Left renal pelvis (tissue), 4 donors: ENCODE data around the gene OR56A4. TPM values are rescaled to one million over a fixed set of nuclear protein-coding genes. Genes with fewer than 3 reads are reported as not detected.

Experiments
- DNase-seq, 4 donors: peaks; one replicate each; pipeline ENCODE4 v3.0.0-alpha.2; 2013; ENCODE audit warnings: low read depth in 4 of 4, low spot score in 3 of 4
- polyA plus RNA-seq, 4 donors: library from polyadenylated mRNA; unstranded; fragments of 120-200 nt; gene quantifications; one replicate each; pipeline ENCODE4 v1.2.1, GENCODE V29; 2013; ENCODE audit not compliant: insufficient read length in 4 of 4

The OR56A4 gene, protein sequence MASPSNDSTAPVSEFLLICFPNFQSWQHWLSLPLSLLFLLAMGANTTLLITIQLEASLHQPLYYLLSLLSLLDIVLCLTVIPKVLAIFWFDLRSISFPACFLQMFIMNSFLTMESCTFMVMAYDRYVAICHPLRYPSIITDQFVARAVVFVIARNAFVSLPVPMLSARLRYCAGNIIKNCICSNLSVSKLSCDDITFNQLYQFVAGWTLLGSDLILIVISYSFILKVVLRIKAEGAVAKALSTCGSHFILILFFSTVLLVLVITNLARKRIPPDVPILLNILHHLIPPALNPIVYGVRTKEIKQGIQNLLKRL
- polyA plus RNA-seq: under 1 TPM in 1 of 4 donors, not detected in 3; 0.06 TPM

GRCh38 chr11:6006846-6007245 is at the start of gene OR56A4:
Gene OR56A4 (minus strand): TSS chr11:6006946. CDS start chr11:6002992, 3,954 bp downstream.
- no peak for DNase-seq

- DNase-seq: no peak
These were observed 48.8 kb upstream of the OR56A4 start for GRCh38 chr11:6055569-6055968.

DNA sequence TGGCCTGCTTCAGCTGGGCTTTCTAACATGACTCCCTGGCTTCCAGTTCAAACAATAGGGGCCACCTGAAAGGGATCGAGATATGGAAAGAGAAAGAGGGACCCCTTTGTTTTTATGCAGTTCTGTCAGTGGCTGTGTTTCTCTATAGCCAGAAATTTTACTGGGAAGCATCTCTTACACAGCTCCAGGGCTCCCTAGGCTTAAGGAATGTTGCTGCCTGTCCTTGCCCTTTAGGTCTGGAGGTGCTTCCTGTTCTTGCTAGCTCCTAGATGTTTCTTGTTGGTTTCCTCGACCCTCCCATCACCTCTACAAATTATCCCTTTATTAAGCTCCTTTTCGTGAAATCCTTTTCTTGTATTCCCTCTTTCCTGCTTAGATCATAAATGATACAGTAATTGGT is 45.6 kb upstream of the OR56A4 start:
- no peak for DNase-seq

DNA sequence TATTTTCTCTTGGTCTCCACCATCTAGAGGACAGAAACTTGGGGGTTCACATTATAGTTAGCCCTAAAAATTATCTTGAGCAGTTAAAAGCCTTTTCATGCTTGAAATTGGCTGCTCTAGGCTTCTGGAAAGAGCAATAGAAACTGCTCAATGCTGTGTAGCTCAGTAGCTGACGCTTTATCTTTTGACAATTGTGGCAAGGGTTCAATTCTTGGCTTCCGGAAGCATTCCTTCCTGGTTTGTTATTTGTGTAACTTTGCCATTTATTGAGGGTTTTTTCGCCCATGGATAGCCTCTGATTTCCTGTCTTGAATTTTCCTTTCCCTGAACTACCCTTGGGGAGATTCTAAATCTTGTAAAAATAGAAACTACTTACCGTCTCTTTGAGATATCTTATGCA is 34.1 kb upstream of the OR56A4 start:
- no peak for DNase-seq

- DNase-seq: no peak
These were observed 24.1 kb upstream of the OR56A4 start, which contains the start of gene OR56A1 for GRCh38 chr11:6030708-6031405. Gene OR56A1 (minus strand): TSS chr11:6030758. CDS start chr11:6027692, 3,066 bp downstream.

DNA sequence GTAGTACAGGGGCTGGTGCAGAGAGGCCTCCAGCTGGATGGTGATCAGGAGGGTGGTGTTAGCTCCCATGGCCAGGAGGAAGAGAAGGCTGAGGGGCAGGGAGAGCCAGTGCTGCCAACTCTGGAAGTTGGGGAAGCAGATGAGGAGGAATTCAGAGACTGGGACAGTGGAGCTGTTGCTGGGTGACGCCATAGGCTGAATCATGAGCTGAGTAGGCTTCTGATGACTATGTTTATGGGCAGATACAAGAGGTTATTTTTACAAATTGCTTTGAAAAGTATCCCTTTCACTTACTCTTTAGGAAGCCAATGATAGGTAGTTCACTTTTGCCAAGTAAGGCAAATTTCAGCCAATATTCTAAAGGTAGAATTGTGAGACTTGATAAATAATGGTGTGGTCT is 20.8 kb upstream of the OR56A4 start:
- DNase-seq: no peak

- DNase-seq: no peak
These were observed 18.3 kb upstream of the OR56A4 start for GRCh38 chr11:6025056-6025455.

DNA sequence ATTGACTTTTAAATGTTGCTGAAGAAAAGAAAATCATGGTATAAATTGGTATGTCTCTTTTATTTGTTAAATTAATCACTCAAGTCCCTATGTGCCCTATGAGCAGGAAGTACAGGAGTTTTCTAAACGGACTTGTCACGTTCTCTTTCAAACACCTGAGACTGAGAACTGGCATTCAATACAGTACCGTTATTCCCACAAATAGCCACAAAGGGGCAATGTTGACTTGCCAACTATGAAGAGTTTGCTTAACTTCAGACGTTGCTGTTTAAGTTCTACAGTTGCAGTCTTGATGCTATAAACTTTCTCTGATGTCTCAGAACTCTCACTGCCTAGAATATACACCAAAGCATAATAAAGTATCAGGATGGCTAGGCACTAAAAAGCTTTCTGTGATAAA is 16.2 kb upstream of the OR56A4 start:
- DNase-seq: peak in 3 of 4 donors; percentile 0 to 11 (median 2)

GRCh38 chr11:6013042-6013441 is 6.3 kb upstream of the OR56A4 start:
- no peak for DNase-seq

- no peak for DNase-seq
These were observed 5.4 kb upstream of the OR56A4 start for GRCh38 chr11:6012035-6012668.

GRCh38 chr11:6006395-6006794 is 351 bp downstream of the OR56A4 start:
- no peak for DNase-seq

- no peak for DNase-seq
These were observed 4.5 kb downstream of the OR56A4 start for GRCh38 chr11:6002202-6002699.

- DNase-seq: no peak
These were observed 12.0 kb downstream of the OR56A4 start for GRCh38 chr11:5994791-5995190.

GRCh38 chr11:5992604-5993251 is 14.0 kb downstream of the OR56A4 start:
- no peak for DNase-seq

DNA sequence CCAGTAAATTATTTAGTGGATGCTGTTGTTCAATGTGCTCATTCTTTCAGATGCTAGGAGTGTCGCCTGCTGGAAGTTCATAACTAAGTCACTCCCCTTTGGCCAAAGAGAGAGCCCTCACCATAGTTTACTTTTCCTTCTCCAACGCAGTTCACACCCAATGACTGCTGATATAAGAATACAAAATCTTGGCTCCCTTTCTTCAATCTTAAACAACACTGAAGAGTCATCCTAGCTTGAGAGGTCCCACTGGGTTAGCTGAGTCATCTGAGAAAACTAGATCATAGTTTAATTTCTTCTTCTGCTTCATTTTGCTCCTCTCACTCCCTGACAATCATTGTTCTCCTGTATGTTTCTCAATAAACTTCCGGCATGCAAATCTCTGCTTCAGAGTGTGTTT is 14.6 kb downstream of the OR56A4 start:
- DNase-seq: no peak

DNA sequence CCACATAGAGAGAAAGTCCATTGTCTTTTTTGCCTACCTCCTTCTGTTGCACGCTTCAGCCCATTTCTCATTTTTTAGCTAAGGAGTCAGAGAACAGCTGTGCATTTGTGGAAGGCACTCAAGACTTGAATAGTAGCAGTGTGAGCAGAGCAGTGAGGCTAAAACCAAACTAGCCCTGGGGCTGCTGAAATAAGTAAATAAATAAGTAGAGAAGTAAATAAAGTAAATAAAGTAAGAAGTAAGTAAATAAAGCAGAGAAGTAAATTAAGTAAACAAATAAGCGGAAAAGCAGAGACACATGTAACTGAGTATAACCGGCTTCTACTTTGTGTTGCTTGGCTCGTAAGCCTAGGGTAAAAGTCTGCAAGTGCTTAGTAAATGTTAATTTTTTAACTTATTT is 17.5 kb downstream of the OR56A4 start:
- DNase-seq: no peak

- no peak for DNase-seq
These were observed 19.9 kb downstream of the OR56A4 start, which contains the start of gene OR52L1 for GRCh38 chr11:5986885-5987284. Gene OR52L1 (minus strand): TSS chr11:5986985. CDS start chr11:5986930, 55 bp downstream.

DNA sequence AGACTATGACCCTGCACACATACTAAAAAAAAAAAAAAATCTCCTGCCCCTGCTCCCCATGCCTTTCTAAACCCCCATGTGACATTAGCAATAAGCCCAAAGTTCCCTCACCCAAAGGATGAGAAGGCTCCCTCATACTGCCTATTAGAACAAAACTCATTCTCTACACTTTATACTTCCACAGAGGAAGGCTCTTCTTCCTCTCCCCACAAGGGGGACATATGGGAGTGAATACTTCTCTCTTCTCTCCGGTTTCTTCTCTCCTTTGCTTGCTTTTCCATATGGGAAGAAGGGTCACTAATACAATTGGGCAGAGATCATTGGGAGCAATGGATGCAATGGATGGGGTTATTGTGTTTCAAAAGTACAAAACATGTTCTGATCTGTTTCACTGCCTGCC is 23.3 kb downstream of the OR56A4 start:
- no peak for DNase-seq

GRCh38 chr11:5973530-5973929 is 33.2 kb downstream of the OR56A4 start:
- no peak for DNase-seq

- DNase-seq: no peak
These were observed 38.4 kb downstream of the OR56A4 start, which contains the start of gene OR56A5 for GRCh38 chr11:5968394-5968793. Gene OR56A5 (minus strand): TSS chr11:5968494. CDS start chr11:5968494, 0 bp downstream.

DNA sequence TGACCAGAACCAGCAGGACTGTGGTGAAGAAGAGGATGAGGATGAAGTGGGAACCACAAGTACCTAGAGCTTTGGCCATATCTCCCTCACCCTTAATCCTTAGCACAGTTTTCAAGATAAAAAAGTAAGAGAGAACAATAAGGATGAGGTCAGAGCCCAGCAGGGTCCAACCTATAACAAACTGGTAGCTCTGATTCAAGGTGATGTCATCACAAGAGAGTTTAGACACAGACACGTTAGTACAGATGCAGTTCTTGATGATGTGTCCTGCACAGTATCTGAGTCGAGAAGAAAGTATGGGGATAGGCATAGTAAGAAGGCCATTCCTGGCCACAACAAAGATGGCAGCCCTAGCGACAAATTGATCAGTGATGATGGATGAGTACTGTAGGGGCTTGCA is 39.0 kb downstream of the OR56A4 start:
- DNase-seq: no peak
